Vagina (tissue), 2 donors: Measurements from ENCODE around the gene STK24.

ENCODE experiments used
- POLR2A ChIP-seq, 2 donors: fragments of 450-650 bp; IDR thresholded peaks; one replicate each; pipeline ENCODE4 v1.6.1; 2017; ENCODE audit warnings: antibody characterized with exemption in 2 of 2, mild to moderate bottlenecking in 2 of 2, moderate library complexity in 2 of 2
- POLR2AphosphoS5 ChIP-seq, 2 donors: sonication (generic); formaldehyde crosslinking; IDR thresholded peaks; one replicate each; pipeline ENCODE4 v1.9.0; 2017; ENCODE audit warnings: antibody characterized with exemption in 2 of 2, mild to moderate bottlenecking in 2 of 2, low read depth in 1 of 2; ENCODE audit not compliant: insufficient read depth in 1 of 2
- TF ChIP-seq, protein P1 (sequence below), 3 experiments: fragments of 450-650 bp in 2 of 3; fragments of 200-600 bp in 1 of 3; sonication (generic) in 1 of 3; IDR thresholded peaks; one replicate each; pipeline ENCODE4 v1.5.1; 2017 to 2019; ENCODE audit warnings: antibody characterized with exemption in 3 of 3, mild to moderate bottlenecking in 2 of 3, moderate library complexity in 2 of 3

DNA sequence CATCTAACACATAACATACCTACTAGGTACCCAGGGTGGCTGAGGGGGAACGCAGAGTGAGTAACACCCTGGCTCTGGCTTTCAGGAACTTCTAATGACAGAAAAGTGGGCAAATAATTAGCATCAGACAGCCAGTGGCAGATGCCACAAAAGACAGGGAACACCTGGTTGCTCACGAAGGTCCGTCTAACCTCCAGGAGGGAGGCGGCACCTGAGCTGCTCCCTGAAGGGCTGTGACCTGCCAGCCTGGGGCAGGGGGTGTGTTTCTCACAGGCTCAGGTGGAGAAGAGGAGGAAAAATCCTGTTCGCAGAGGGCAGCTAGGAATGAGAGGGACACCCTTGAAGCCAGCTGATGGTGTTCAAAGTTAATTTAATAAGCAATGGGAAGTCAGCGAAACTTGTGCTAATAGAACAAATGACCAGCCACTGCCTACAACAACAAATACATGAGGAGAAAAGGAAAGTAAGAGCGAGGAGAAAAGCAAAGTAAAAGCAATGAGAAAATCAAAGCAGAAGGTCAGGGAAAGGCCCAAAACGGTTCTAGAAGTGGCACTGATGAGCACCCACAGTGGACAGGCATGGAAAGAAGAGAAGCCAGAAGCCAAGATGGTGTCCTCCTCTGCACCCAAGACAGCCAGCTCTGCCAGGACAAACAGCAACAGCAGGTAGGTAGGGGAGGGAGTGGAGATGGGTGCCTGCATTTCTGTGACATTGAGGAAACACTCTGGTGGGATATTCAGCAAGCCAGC, 87.3 kb downstream of the STK24 start:
- TF ChIP-seq, protein P1, sequence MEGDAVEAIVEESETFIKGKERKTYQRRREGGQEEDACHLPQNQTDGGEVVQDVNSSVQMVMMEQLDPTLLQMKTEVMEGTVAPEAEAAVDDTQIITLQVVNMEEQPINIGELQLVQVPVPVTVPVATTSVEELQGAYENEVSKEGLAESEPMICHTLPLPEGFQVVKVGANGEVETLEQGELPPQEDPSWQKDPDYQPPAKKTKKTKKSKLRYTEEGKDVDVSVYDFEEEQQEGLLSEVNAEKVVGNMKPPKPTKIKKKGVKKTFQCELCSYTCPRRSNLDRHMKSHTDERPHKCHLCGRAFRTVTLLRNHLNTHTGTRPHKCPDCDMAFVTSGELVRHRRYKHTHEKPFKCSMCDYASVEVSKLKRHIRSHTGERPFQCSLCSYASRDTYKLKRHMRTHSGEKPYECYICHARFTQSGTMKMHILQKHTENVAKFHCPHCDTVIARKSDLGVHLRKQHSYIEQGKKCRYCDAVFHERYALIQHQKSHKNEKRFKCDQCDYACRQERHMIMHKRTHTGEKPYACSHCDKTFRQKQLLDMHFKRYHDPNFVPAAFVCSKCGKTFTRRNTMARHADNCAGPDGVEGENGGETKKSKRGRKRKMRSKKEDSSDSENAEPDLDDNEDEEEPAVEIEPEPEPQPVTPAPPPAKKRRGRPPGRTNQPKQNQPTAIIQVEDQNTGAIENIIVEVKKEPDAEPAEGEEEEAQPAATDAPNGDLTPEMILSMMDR (IDR thresholded peaks at IDR 0.05), result no peak
- TF ChIP-seq POLR2A (IDR thresholded peaks at IDR 0.05) (no peak), POLR2AphosphoS5 (IDR thresholded peaks at IDR 0.05; ENCODE audit: insufficient read depth in 1 of 2, low read depth in 1 of 2) (no peak)
